ENCODE results near the gene PRM3. TPM values are rescaled to one million over a fixed set of nuclear protein-coding genes. Genes with fewer than 3 reads are reported as not detected.

The PRM3 gene
- total RNA-seq, 1 donor from 2014 or later = not detected

DNA sequence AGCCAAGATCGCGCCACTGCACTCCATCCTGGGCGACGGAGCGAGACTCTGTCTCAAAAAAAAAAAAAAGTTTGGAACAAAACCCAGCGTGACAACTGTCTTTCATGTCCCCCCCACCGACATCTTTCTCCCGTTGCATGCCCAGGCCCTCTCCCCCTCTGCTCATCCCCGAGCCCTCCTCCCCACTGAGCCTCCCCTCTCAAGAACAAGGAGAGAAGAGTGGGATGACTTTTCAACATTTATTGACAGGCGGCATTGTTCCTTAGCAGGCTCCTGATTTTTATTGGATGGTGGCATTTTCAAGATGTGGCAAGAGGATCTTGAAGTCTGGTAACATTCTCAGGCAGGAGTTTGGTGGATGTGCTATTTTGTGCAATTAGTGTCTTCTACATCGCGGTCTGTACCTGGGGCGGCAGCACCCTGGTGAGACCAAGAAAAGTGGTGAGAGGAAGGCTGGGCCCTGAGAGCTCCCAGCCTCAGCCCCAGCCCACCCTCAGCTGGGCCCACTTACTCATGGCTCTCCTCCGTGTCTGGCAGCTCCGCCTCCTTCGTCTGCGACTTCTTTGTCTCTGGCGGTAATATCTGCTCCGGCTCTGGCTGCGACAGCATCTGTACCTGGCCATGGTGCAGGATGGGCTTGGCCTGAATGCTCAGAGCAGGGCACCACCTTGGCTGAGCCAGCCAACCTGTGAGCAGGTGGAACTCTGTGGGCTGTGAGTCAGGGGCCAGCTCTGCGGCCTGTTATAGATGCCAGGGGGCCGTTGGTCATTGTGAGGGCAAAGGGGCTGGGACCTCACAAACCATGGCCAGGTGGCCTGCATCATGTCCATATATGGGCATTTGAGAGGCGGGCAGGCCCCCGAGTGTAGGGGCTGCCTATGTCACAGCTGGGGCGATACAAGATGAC lies 7.4 kb upstream of the PRM3 start, which contains the start of gene PRM1:
Gene PRM1, minus strand, starts transcription at position 715 of the 907 bp plus-strand sequence. Its CDS starts 92 bp downstream, at position 623.
- DNase-seq (no peak), ATAC-seq (no peak)
- Histone ChIP-seq H3K27me3 (no peaks in the 10 kb centered on the region), H3K27ac (no peak within 1 kb of the TSS), H3K4me1 (no peaks in the 10 kb centered on the region), H3K36me3 (no peaks in the 10 kb centered on the region), H3K9me3 (no peaks in the 10 kb centered on the region), H3K4me3 (no peak within 1 kb of the TSS)
- TF ChIP-seq, protein P1, sequence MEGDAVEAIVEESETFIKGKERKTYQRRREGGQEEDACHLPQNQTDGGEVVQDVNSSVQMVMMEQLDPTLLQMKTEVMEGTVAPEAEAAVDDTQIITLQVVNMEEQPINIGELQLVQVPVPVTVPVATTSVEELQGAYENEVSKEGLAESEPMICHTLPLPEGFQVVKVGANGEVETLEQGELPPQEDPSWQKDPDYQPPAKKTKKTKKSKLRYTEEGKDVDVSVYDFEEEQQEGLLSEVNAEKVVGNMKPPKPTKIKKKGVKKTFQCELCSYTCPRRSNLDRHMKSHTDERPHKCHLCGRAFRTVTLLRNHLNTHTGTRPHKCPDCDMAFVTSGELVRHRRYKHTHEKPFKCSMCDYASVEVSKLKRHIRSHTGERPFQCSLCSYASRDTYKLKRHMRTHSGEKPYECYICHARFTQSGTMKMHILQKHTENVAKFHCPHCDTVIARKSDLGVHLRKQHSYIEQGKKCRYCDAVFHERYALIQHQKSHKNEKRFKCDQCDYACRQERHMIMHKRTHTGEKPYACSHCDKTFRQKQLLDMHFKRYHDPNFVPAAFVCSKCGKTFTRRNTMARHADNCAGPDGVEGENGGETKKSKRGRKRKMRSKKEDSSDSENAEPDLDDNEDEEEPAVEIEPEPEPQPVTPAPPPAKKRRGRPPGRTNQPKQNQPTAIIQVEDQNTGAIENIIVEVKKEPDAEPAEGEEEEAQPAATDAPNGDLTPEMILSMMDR (IDR thresholded peaks at IDR 0.05) = no peak
- intact Hi-C loops (cut with DNase I) = no loop called here

- intact Hi-C loops (cut with DNase I) = no loop called here
- Histone ChIP-seq H3K27ac (no peak overlapping the region), H3K36me3 (no peaks in the 10 kb centered on the region), H3K9me3 (no peaks in the 10 kb centered on the region), H3K4me3 (no peak overlapping the region), H3K27me3 (no peaks in the 10 kb centered on the region), H3K4me1 (no peaks in the 10 kb centered on the region)
- ATAC-seq (no peak), DNase-seq (no peak)
- TF ChIP-seq, protein P1 (IDR thresholded peaks at IDR 0.05) = no peak
Observed at GRCh38 chr16:11278681-11279628, 5.5 kb upstream of the PRM3 start.

DNA sequence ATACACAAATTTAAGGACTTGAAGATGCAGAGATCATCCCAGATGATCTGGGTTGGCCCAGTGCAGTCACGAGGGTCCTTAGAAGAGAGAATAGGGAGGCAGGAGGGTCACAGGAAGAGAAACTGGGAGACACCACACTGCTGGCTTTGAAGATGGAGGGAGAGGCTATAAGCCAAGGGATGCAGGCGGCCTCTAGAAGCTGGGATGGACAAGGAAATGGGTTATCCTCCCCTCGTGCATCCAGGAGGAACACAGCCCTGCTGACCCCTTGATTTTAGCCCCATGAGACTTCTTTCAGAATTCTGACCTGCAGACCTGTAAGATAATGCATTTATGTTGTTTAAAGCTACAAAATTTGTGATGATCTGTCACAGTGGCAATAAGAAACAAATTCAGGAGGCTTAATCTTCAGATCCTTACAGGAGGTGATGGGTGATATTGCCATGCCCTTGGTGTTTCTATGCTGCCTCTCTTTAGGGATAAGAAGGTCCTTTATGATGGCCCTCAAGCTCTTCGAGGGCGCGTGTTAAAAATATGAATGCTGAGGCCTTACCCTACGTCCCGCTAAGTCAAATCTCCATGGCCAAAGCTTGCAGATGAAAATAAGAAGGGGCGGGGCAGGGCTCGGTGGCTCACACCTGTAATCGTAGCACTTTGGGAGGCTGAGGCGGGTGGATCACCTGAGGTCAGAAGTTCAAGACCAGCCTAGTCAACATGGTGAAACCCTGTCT lies 4.3 kb upstream of the PRM3 start:
- no peaks in the 10 kb centered on the region for H3K27me3 ChIP-seq
- no peak overlapping the region for H3K4me3 ChIP-seq
- H3K36me3 ChIP-seq = no peaks in the 10 kb centered on the region
- no peak overlapping the region for H3K27ac ChIP-seq
- H3K9me3 ChIP-seq = no peaks in the 10 kb centered on the region
- ATAC-seq = no peak
- intact Hi-C loops (cut with DNase I) = no loop called here
- no peak for DNase-seq
- no peaks in the 10 kb centered on the region for H3K4me1 ChIP-seq
- TF ChIP-seq, protein P1 (IDR thresholded peaks at IDR 0.05) = no peak

- H3K4me3 ChIP-seq = no peak overlapping the region
- H3K4me1 ChIP-seq = no peaks in the 10 kb centered on the region
- H3K27me3 ChIP-seq = no peaks in the 10 kb centered on the region
- no peaks in the 10 kb centered on the region for H3K36me3 ChIP-seq
- no peak for ATAC-seq
- H3K27ac ChIP-seq = no peak overlapping the region
- TF ChIP-seq, protein P1 (IDR thresholded peaks at IDR 0.05) = no peak
- intact Hi-C loops (cut with DNase I) = no loop called here
- H3K9me3 ChIP-seq = no peaks in the 10 kb centered on the region
- DNase-seq = no peak
Observed at GRCh38 chr16:11276896-11277593, 3.6 kb upstream of the PRM3 start.

Measured in upper lobe of right lung (tissue), 1 donor.